HCT116 (cell line): Measurements from ENCODE around the gene MRPS2. TPM values are rescaled to one million over a fixed set of nuclear protein-coding genes. Genes with fewer than 3 reads are reported as not detected.

ENCODE experiments used
- ATAC-seq: fragments of 200-7000 bp; cut with Tn5 transposase; 2 replicates; pipeline ENCODE4 v1.9.1; 2020; ENCODE audit warnings: mild to moderate bottlenecking, moderate library complexity
- BruUV-seq: library from RNA; stranded (reverse); fragments of 400-500 nt; replicated peaks from 2 replicates; lab custom pipeline; 2021; lab: Mats Ljungman, UMichigan
- CTCF ChIA-PET: fragments of 300-600 bp; sonication (Branson Sonifier 250); formaldehyde crosslinking; loops from one replicate; lab custom pipeline; 2021; ENCODE audit warnings: antibody characterized with exemption; lab: Charles Lee
- POLR2A ChIA-PET: fragments of 300-600, 350-600 bp; sonication (Branson Sonifier 250); formaldehyde crosslinking; loops from one replicate; lab custom pipeline; 2021; ENCODE audit warnings: antibody characterized with exemption; lab: Charles Lee
- RAD21 ChIA-PET, 2 experiments: fragments of 300-600 bp; sonication (Branson Sonifier 250); formaldehyde crosslinking; loops; one replicate each; lab custom pipeline; 2023; ENCODE audit warnings: low total read pairs in 2 of 2; ENCODE audit not compliant: uncharacterized antibody in 2 of 2, unreplicated experiment in 2 of 2, low non-redundant PET in 1 of 2; lab: Charles Lee
- DNase-seq: peaks from one replicate; pipeline ENCODE4 v3.0.0-alpha.2; 2010; ENCODE audit warnings: low read depth, low spot score
- H2AFZ ChIP-seq: fragments of 200-600 bp; shearing (Covaris generic), sonication (generic); 2 replicates; pipeline ENCODE4 v1.6.1; 2017; ENCODE audit warnings: low read depth, mixed run types, mixed read lengths, antibody characterized with exemption, low read length; ENCODE audit not compliant: poor library complexity, severe bottlenecking
- H3K27ac ChIP-seq: 2 replicates; pipeline ENCODE4 v1.5.1; 2012; ENCODE audit warnings: low read depth, low read length
- H3K27me3 ChIP-seq: fragments of 200-600 bp; sonication (generic); 2 replicates; pipeline ENCODE4 v1.6.1; 2016; ENCODE audit warnings: mixed run types, low read length, mixed read lengths; ENCODE audit not compliant: insufficient read depth
- H3K36me3 ChIP-seq, 2 experiments: fragments of 200-500 bp in 1 of 2; fragments of 200-600 bp in 1 of 2; sonication (Bioruptor generic) in 1 of 2; sonication (generic) in 1 of 2; 2 replicates each; pipeline versions ENCODE4 v1.5.1 to v1.6.1; 2014 to 2016; ENCODE audit warnings: low read length in 2 of 2, inconsistent platforms in 1 of 2, mixed read lengths in 1 of 2, mixed run types in 1 of 2; ENCODE audit not compliant: insufficient read depth in 2 of 2, control insufficient read depth in 1 of 2
- H3K4me1 ChIP-seq, 2 experiments: fragments of 200-600 bp in 1 of 2; sonication (generic) in 1 of 2; 2 replicates each; pipeline versions ENCODE4 v1.5.1 to v1.6.1; 2012 to 2017; ENCODE audit warnings: low read length in 2 of 2, inconsistent platforms in 1 of 2, mild to moderate bottlenecking in 1 of 2, mixed read lengths in 1 of 2, mixed run types in 1 of 2, moderate library complexity in 1 of 2; ENCODE audit not compliant: insufficient read depth in 2 of 2, control insufficient read depth in 1 of 2
- H3K4me2 ChIP-seq: fragments of 200-600 bp; sonication (generic); 2 replicates; pipeline ENCODE4 v1.6.1; 2017; ENCODE audit warnings: mixed run types, low read length, mixed read lengths
- H3K4me3 ChIP-seq, 2 experiments: fragments of 200-600 bp in 1 of 2; sonication (generic) in 1 of 2; replicated peaks in 1 of 2; 2 replicates each; pipeline ENCODE4 v1.5.1; 2011 to 2016; ENCODE audit warnings: low read length in 2 of 2, control low read depth in 1 of 2, low read depth in 1 of 2, mild to moderate bottlenecking in 1 of 2, mixed read lengths in 1 of 2, mixed run types in 1 of 2
- H3K79me2 ChIP-seq: fragments of 200-600 bp; sonication (generic); 2 replicates; pipeline ENCODE4 v1.6.1; 2017; ENCODE audit warnings: mild to moderate bottlenecking, mixed run types, low read length, moderate library complexity, mixed read lengths; ENCODE audit not compliant: insufficient read depth
- H3K9ac ChIP-seq: fragments of 200-600 bp; sonication (generic); 2 replicates; pipeline ENCODE4 v1.6.1; 2016; ENCODE audit warnings: low read length, mixed read lengths
- H3K9me2 ChIP-seq: fragments of 200-600 bp; sonication (generic), shearing (Covaris generic); 2 replicates; pipeline ENCODE4 v1.6.1; 2017; ENCODE audit warnings: mixed run types, mild to moderate bottlenecking, moderate library complexity; ENCODE audit not compliant: insufficient read depth
- H3K9me3 ChIP-seq, 2 experiments: fragments of 200-500 bp in 1 of 2; fragments of 200-600 bp in 1 of 2; sonication (Bioruptor generic) in 1 of 2; sonication (generic) in 1 of 2; 2 replicates each; pipeline ENCODE4 v1.6.1; 2014 to 2017; ENCODE audit warnings: low read length in 2 of 2, mixed read lengths in 2 of 2, inconsistent platforms in 1 of 2, low read depth in 1 of 2, mild to moderate bottlenecking in 1 of 2, mixed run types in 1 of 2, moderate library complexity in 1 of 2; ENCODE audit not compliant: control insufficient read depth in 1 of 2, insufficient read depth in 1 of 2
- H4K20me1 ChIP-seq: fragments of 200-600 bp; sonication (generic), shearing (Covaris generic); 2 replicates; pipeline ENCODE4 v1.6.1; 2017; ENCODE audit warnings: mixed run types, mild to moderate bottlenecking, moderate library complexity; ENCODE audit not compliant: insufficient read depth
- CEBPB ChIP-seq: IDR thresholded peaks from 2 replicates; pipeline ENCODE4 v1.6.1; 2012; ENCODE audit warnings: low read depth
- CTCF ChIP-seq, 3 experiments: fragments of 200-600 bp in 1 of 3; sonication (generic) in 1 of 3; IDR thresholded peaks in 2 of 3; conservative IDR thresholded peaks in 1 of 3; 2 replicates each; pipeline ENCODE4 v1.5.1; 2012 to 2017; ENCODE audit warnings: low read depth in 2 of 3, low read length in 2 of 3, antibody characterized with exemption in 1 of 3, borderline replicate concordance in 1 of 3, control low read depth in 1 of 3, mild to moderate bottlenecking in 1 of 3, mixed read lengths in 1 of 3, mixed run types in 1 of 3, moderate library complexity in 1 of 3; ENCODE audit not compliant: insufficient read depth in 1 of 3
- EGR1 ChIP-seq: IDR thresholded peaks from 2 replicates; pipeline ENCODE4 v1.6.1; 2012; ENCODE audit warnings: low read depth
- ELF1 ChIP-seq: IDR thresholded peaks from 2 replicates; pipeline ENCODE4 v1.6.1; 2012; ENCODE audit warnings: low read depth, borderline replicate concordance
- EZH2phosphoT487 ChIP-seq: fragments of 200-600 bp; IDR thresholded peaks from 2 replicates; pipeline ENCODE4 v1.6.1; 2018; ENCODE audit warnings: antibody characterized with exemption, borderline replicate concordance
- FOSL1 ChIP-seq: IDR thresholded peaks from 2 replicates; pipeline ENCODE4 v1.6.1; 2012; ENCODE audit warnings: low read depth
- JUND ChIP-seq: IDR thresholded peaks from 2 replicates; pipeline ENCODE4 v1.6.1; 2012
- REST ChIP-seq: IDR thresholded peaks from 2 replicates; pipeline ENCODE4 v1.6.1; 2012; ENCODE audit warnings: low read depth
- SIN3A ChIP-seq: IDR thresholded peaks from 2 replicates; pipeline ENCODE4 v1.6.1; 2012; ENCODE audit warnings: low read depth
- SRF ChIP-seq: IDR thresholded peaks from 2 replicates; pipeline ENCODE4 v1.6.1; 2012; ENCODE audit warnings: low read depth
- TCF7L2 ChIP-seq: IDR thresholded peaks from 2 replicates; pipeline ENCODE4 v1.7.0; 2011; ENCODE audit warnings: borderline replicate concordance, inconsistent platforms; ENCODE audit not compliant: insufficient read depth, insufficient read length; ENCODE audit errors: extremely low read depth
- ZFX ChIP-seq: fragments of 450-650 bp; IDR thresholded peaks from 2 replicates; pipeline ENCODE4 v1.6.1; 2017
- ZNF274 ChIP-seq: fragments of 200-500 bp; sonication (Bioruptor generic); IDR thresholded peaks from 2 replicates; pipeline ENCODE4 v1.6.1; 2014; ENCODE audit warnings: mild to moderate bottlenecking, low read depth, low read length, inconsistent platforms
- intact Hi-C: fragments of 100-400 bp; cut with micrococcal nuclease; formaldehyde crosslinking; loops from 2 replicates; pipeline ENCODE4 v1.10.0; 2022
- total RNA-seq: library from RNA; stranded (reverse); gene quantifications from one replicate; pipeline ENCODE4 v1.2.1, GENCODE V29; 2021; ENCODE audit not compliant: unreplicated experiment
- TF ChIP-seq, protein P1 (sequence below): IDR thresholded peaks from 2 replicates; pipeline ENCODE4 v1.6.1; 2011; ENCODE audit warnings: mild to moderate bottlenecking, low read length, moderate library complexity; ENCODE audit not compliant: insufficient replicate concordance; ENCODE audit errors: extremely low read depth
- TF ChIP-seq, protein P2 (sequence below): IDR thresholded peaks from 2 replicates; pipeline ENCODE4 v1.6.1; 2012

The MRPS2 gene
- total RNA-seq, 1 experiment from 2014 or later: 85.1 TPM

DNA sequence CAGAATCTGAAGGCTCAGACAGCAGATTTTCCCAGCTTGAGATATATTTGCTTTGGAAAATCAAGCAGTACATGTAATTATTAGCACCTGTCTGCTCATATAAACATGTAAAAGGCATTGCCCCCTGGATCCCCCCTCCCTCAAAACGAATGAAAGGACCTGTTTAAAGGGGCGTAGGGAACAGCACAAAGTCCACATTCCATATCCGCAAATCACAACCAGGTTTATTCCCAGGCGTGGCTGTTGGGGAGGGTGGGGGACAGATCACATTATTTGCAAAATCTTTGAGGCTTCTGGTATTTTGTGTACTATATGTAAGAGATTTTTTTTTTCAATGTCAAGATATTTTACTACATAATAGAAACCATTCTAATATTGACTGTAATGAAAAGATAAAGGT, 8.7 kb upstream of the MRPS2 start (continued):
- TF ChIP-seq ELF1 (no peak), ZFX (no peak), CEBPB (no peak), ZNF274 (no peak), REST (no peak), SRF (no peak)
- TF ChIP-seq, protein P1, sequence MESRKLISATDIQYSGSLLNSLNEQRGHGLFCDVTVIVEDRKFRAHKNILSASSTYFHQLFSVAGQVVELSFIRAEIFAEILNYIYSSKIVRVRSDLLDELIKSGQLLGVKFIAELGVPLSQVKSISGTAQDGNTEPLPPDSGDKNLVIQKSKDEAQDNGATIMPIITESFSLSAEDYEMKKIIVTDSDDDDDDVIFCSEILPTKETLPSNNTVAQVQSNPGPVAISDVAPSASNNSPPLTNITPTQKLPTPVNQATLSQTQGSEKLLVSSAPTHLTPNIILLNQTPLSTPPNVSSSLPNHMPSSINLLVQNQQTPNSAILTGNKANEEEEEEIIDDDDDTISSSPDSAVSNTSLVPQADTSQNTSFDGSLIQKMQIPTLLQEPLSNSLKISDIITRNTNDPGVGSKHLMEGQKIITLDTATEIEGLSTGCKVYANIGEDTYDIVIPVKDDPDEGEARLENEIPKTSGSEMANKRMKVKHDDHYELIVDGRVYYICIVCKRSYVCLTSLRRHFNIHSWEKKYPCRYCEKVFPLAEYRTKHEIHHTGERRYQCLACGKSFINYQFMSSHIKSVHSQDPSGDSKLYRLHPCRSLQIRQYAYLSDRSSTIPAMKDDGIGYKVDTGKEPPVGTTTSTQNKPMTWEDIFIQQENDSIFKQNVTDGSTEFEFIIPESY: no peak

DNA sequence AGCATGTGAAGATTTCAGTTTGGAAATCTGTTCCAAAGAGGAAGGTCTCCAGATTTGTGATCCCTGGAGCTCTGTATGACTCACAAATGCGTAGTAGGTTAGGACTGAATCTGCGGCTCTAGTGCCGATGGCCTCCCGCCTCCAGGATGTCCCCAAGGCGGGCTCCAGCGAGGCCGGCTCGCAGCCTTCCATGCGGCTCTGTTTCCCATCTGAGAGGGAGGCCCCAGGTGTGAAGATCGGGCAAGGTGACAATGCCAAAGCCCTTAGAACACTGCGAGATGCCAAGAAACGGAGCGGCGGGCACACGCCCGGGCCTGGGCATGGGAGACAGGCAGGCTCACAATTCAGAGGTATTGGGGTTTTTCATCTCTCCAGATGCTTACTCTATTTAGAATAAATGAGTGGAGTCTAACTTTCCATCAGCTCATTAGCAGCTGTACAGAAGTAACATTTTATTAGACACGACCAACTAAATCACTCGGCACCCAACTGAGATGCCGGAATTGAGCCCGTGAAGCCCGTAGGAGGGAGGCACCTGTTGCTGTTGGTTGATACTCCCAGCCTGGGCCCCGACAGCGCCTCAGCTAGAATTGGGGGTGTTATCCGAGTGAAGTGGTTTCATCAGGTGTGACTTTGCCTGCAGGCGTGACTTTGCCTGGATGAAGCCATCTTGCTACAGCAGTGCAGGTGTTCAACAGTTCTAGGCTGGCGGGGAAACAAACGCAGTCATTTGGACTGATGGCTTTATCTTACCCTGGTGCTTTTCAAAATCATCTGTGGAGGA, 7.4 kb upstream of the MRPS2 start:
- Histone ChIP-seq H3K27me3 (no peaks in the 10 kb centered on the region), H4K20me1 (no peaks in the 10 kb centered on the region), H3K79me2 (no peaks in the 10 kb centered on the region), H3K4me3 (no peak overlapping the region), H3K9ac (no peak overlapping the region), H3K9me2 (no peaks in the 10 kb centered on the region), H3K4me1 (peaks cover 9 to 23% of the 10 kb centered on the region in 2 experiments), H3K27ac (no peak overlapping the region), H3K4me2 (no peak overlapping the region), H3K36me3 (peaks cover 0 to 3% of the 10 kb centered on the region in 2 experiments; a peak in 1 of 4 replicates), H2AFZ (no peak overlapping the region), H3K9me3 (no peaks in the 10 kb centered on the region)
- TF ChIP-seq FOSL1: no peak
- no peak for TF ChIP-seq EZH2phosphoT487
- TF ChIP-seq CTCF (IDR thresholded peaks at IDR 0.05 in 2 of 3, conservative IDR thresholded peaks at IDR 0.05 in 1 of 3; ENCODE audit: borderline replicate concordance in 1 of 3, insufficient read depth in 1 of 3, low read depth in 2 of 3, low read length in 2 of 3): no peak
- TF ChIP-seq CEBPB: no peak
- TF ChIP-seq ELF1: no peak
- TF ChIP-seq ZFX: no peak
- no peak for TF ChIP-seq JUND
- no peak for TF ChIP-seq SIN3A
- TF ChIP-seq TCF7L2: no peak
- TF ChIP-seq, protein P2, sequence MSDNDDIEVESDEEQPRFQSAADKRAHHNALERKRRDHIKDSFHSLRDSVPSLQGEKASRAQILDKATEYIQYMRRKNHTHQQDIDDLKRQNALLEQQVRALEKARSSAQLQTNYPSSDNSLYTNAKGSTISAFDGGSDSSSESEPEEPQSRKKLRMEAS: no peak
- TF ChIP-seq EGR1: no peak
- ChIA-PET RAD21 (no interaction called here), POLR2A (no interaction called here), CTCF (interaction anchor here (1.4 kb wide), 1 partner anchor 12 kb away, joined by 6 read pairs; no protein-coding TSS in a partner anchor)
- intact Hi-C loops: no loop called here
- ATAC-seq (no peak), DNase-seq (no peak)
- no TSS peak for BruUV-seq
